NB4 (cell line): ENCODE results near the gene C14orf132.

ENCODE experiments used
- CTCF ChIP-seq: IDR thresholded peaks from one replicate; pipeline ENCODE4 v1.5.1; 2012; ENCODE audit warnings: low read depth, low read length
- MAX ChIP-seq: IDR thresholded peaks from 2 replicates; pipeline ENCODE4 v1.6.1; 2011; ENCODE audit warnings: low read depth, low read length
- POLR2A ChIP-seq: IDR thresholded peaks from 2 replicates; pipeline ENCODE4 v1.6.1; 2011; ENCODE audit warnings: mild to moderate bottlenecking; ENCODE audit not compliant: insufficient read length; ENCODE audit errors: extremely low read depth

- TF ChIP-seq POLR2A (no peak), CTCF (no peak), MAX (no peak)
These were observed 57.8 kb downstream of the C14orf132 start for GRCh38 chr14:96096639-96097610.
